Thyroid gland (tissue), 4 donors: ENCODE results near the gene ABCG5.

Experiments
- CTCF ChIP-seq, 6 experiments: fragments of 200-600 bp in 3 of 6; fragments of 450-650 bp in 3 of 6; sonication (generic) in 3 of 6; IDR thresholded peaks; one replicate each; pipeline ENCODE4 v1.5.1; 2016 to 2019; ENCODE audit warnings: antibody characterized with exemption in 6 of 6, mild to moderate bottlenecking in 2 of 6, inconsistent platforms in 1 of 6, moderate library complexity in 1 of 6
- POLR2A ChIP-seq, 2 donors: fragments of 450-650 bp; IDR thresholded peaks; one replicate each; pipeline ENCODE4 v1.6.1; 2017; ENCODE audit warnings: antibody characterized with exemption in 2 of 2, mild to moderate bottlenecking in 2 of 2, moderate library complexity in 1 of 2

- TF ChIP-seq CTCF (IDR thresholded peaks at IDR 0.05): no peak
- TF ChIP-seq POLR2A (IDR thresholded peaks at IDR 0.05): no peak
Observed at GRCh38 chr2:43887176-43887575, 48.5 kb upstream of the ABCG5 start.
